ENCODE data around the gene HSPG2. TPM values are rescaled to one million over a fixed set of nuclear protein-coding genes. Genes with fewer than 3 reads are reported as not detected.
A peak's percentile ranks its signal among the peaks of the same experiment; 100 is the strongest.

Gene HSPG2
- total and polyA plus RNA-seq, 2 of the 13 experiments (the other 11 are each of a cell fraction or from before 2014, with no cell fraction given) = 9.1 to 13.1 TPM

DNA sequence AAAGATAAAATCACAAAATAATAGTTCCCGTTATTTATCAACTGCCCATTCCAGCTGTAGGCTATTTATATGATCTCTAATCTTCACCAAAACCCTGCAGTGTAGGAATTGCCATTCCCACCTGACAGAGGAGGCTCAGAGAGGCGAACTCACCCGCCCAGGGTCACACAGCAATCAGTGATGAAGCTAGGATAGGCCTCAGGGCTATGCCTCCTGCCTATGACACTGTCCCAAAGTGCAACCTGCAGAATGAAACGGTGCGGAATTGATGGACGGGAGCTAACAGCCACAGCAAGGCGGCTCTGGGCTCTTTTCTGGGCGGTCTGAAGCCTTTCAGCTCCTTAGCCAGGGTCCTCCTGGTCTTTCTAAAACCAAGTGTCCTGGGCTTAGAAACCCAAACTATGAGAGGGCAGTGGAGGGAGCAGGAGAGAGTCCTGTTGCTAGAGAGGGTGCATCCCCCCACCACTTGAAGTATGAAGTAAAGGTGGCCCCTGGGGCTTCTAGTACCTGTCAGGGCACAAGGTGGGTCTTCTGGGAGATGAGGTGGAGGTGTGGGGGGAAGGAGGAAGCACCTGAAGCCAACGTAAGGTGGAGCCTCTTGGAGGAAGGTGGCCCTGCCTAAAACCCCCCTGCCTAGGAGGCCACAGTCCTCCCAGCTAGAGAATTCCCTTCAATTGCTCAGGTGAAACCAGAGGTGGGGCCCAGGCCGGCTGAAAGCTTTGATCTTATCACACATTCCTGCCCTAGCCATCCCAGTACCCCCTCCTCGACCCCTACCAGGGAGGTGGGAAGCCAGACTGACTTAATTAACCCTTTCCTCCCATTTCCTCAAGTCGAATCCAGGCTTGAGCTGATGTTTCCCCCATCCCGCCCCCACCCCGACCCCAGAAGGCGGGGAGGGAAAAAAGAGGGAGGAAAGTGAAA lies 14.8 kb downstream of the HSPG2 start (continued):
- TF ChIP-seq, protein P1, sequence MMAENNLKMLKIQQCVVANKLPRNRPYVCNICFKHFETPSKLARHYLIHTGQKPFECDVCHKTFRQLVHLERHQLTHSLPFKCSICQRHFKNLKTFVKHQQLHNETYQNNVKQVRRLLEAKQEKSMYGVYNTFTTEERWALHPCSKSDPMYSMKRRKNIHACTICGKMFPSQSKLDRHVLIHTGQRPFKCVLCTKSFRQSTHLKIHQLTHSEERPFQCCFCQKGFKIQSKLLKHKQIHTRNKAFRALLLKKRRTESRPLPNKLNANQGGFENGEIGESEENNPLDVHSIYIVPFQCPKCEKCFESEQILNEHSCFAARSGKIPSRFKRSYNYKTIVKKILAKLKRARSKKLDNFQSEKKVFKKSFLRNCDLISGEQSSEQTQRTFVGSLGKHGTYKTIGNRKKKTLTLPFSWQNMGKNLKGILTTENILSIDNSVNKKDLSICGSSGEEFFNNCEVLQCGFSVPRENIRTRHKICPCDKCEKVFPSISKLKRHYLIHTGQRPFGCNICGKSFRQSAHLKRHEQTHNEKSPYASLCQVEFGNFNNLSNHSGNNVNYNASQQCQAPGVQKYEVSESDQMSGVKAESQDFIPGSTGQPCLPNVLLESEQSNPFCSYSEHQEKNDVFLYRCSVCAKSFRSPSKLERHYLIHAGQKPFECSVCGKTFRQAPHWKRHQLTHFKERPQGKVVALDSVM (CRISPR knock-in tag; IDR thresholded peaks at IDR 0.05) = no peak
- TF ChIP-seq, protein P2, sequence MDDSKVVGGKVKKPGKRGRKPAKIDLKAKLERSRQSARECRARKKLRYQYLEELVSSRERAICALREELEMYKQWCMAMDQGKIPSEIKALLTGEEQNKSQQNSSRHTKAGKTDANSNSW (CRISPR knock-in tag; IDR thresholded peaks at IDR 0.05; ENCODE audit: borderline replicate concordance) = no peak
- TF ChIP-seq ZNF850 (CRISPR knock-in tag; conservative IDR thresholded peaks at IDR 0.05) = no peak
- no peak for TF ChIP-seq ZNF558 (CRISPR knock-in tag; IDR thresholded peaks at IDR 0.05; ENCODE audit: borderline replicate concordance)
- TF ChIP-seq BRCA1 (CRISPR knock-in tag; IDR thresholded peaks at IDR 0.05) = no peak
- TF ChIP-seq ZBTB7A (CRISPR knock-in tag; IDR thresholded peaks at IDR 0.05) = peak; percentile 68; the same call in 1 of the 2 replicates
- no peak for TF ChIP-seq TOE1 (CRISPR knock-in tag; IDR thresholded peaks at IDR 0.05)
- 0 out of 2 replicates have a peak, but pooled peaks have one; percentile 14 for TF ChIP-seq HOXA3 (CRISPR knock-in tag; IDR thresholded peaks at IDR 0.05)
- no peak for TF ChIP-seq YY1 (IDR thresholded peaks at IDR 0.05; ENCODE audit: insufficient read depth, insufficient replicate concordance, low read depth, low read length)
- TF ChIP-seq, protein P3, sequence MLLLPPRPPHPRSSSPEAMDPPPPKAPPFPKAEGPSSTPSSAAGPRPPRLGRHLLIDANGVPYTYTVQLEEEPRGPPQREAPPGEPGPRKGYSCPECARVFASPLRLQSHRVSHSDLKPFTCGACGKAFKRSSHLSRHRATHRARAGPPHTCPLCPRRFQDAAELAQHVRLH (CRISPR knock-in tag; IDR thresholded peaks at IDR 0.05; ENCODE audit: borderline replicate concordance, low read depth) = no peak
- no peak for TF ChIP-seq DPF2 (CRISPR knock-in tag; IDR thresholded peaks at IDR 0.05; ENCODE audit: borderline replicate concordance, low read depth)
- TF ChIP-seq CBX5 (CRISPR knock-in tag; IDR thresholded peaks at IDR 0.05; ENCODE audit: borderline replicate concordance) = no peak
- no peak for TF ChIP-seq RORA (CRISPR knock-in tag; IDR thresholded peaks at IDR 0.05)
- TF ChIP-seq, protein P4, sequence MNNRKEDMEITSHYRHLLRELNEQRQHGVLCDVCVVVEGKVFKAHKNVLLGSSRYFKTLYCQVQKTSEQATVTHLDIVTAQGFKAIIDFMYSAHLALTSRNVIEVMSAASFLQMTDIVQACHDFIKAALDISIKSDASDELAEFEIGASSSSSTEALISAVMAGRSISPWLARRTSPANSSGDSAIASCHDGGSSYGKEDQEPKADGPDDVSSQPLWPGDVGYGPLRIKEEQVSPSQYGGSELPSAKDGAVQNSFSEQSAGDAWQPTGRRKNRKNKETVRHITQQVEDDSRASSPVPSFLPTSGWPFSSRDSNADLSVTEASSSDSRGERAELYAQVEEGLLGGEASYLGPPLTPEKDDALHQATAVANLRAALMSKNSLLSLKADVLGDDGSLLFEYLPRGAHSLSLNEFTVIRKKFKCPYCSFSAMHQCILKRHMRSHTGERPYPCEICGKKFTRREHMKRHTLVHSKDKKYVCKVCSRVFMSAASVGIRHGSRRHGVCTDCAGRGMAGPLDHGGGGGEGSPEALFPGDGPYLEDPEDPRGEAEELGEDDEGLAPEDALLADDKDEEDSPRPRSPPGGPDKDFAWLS (CRISPR knock-in tag; IDR thresholded peaks at IDR 0.05; ENCODE audit: borderline replicate concordance) = no peak
- TF ChIP-seq, protein P5, sequence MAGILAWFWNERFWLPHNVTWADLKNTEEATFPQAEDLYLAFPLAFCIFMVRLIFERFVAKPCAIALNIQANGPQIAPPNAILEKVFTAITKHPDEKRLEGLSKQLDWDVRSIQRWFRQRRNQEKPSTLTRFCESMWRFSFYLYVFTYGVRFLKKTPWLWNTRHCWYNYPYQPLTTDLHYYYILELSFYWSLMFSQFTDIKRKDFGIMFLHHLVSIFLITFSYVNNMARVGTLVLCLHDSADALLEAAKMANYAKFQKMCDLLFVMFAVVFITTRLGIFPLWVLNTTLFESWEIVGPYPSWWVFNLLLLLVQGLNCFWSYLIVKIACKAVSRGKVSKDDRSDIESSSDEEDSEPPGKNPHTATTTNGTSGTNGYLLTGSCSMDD (CRISPR knock-in tag; IDR thresholded peaks at IDR 0.05) = no peak
- no peak for TF ChIP-seq ZNF879 (CRISPR knock-in tag; IDR thresholded peaks at IDR 0.05)
- TF ChIP-seq NR2F1 (CRISPR knock-in tag; IDR thresholded peaks at IDR 0.05) = no peak
- TF ChIP-seq, protein P6, sequence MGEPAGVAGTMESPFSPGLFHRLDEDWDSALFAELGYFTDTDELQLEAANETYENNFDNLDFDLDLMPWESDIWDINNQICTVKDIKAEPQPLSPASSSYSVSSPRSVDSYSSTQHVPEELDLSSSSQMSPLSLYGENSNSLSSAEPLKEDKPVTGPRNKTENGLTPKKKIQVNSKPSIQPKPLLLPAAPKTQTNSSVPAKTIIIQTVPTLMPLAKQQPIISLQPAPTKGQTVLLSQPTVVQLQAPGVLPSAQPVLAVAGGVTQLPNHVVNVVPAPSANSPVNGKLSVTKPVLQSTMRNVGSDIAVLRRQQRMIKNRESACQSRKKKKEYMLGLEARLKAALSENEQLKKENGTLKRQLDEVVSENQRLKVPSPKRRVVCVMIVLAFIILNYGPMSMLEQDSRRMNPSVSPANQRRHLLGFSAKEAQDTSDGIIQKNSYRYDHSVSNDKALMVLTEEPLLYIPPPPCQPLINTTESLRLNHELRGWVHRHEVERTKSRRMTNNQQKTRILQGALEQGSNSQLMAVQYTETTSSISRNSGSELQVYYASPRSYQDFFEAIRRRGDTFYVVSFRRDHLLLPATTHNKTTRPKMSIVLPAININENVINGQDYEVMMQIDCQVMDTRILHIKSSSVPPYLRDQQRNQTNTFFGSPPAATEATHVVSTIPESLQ (CRISPR knock-in tag; conservative IDR thresholded peaks at IDR 0.05) = no peak
- no peak for TF ChIP-seq NFKB2 (CRISPR knock-in tag; IDR thresholded peaks at IDR 0.05; ENCODE audit: borderline replicate concordance)
- no peak for TF ChIP-seq ZNF747 (CRISPR knock-in tag; IDR thresholded peaks at IDR 0.05; ENCODE audit: borderline replicate concordance)
- peak; percentile 27; the same call in 1 of the 2 replicates for TF ChIP-seq KDM2A (CRISPR knock-in tag; IDR thresholded peaks at IDR 0.05; ENCODE audit: borderline replicate concordance, low read depth)
